ENCODE measurements around the gene ARHGAP31. TPM values are rescaled to one million over a fixed set of nuclear protein-coding genes. Genes with fewer than 3 reads are reported as not detected.

ARHGAP31 gene
- total and polyA plus RNA-seq, 10 of the 15 experiments (the other 5 are each of a cell fraction or from before 2014, with no cell fraction given) = 0.97 to 29.8 (median 10.3) TPM

- no peak for TF ChIP-seq ZBTB11 (CRISPR knock-in tag; IDR thresholded peaks at IDR 0.05)
- no peak for TF ChIP-seq NBN (IDR thresholded peaks at IDR 0.05)
Observed at GRCh38 chr3:119382134-119382533, 88.0 kb downstream of the ARHGAP31 start (continued).

GRCh38 chr3:119388577-119388976 lies 94.4 kb downstream of the ARHGAP31 start:
- Histone ChIP-seq H3K4me3 (no peak overlapping the region), H3K9ac (ENCODE audit: control insufficient read depth, insufficient read depth, low read length) (no peak overlapping the region), H3K4me2 (ENCODE audit: control insufficient read depth, insufficient read depth) (no peak overlapping the region), H3K36me3 (ENCODE audit: control insufficient read depth in 2 of 2, insufficient read depth in 2 of 2, low read length in 1 of 2) (peaks cover 7 to 12% of the 10 kb centered on the region in 2 experiments), H3K27me3 (replicated peaks in 1 of 2; ENCODE audit: control insufficient read depth in 2 of 2, insufficient read depth in 2 of 2, low read length in 1 of 2) (no peaks in the 10 kb centered on the region), H2AFZ (ENCODE audit: control insufficient read depth, low read depth, low read length) (no peak overlapping the region), H3K79me2 (ENCODE audit: control insufficient read depth, insufficient read depth, low read length) (no peaks in the 10 kb centered on the region), H3K4me1 (ENCODE audit: control insufficient read depth, insufficient read depth, low read length) (no peaks in the 10 kb centered on the region), H4K20me1 (ENCODE audit: control insufficient read depth, insufficient read depth) (no peaks in the 10 kb centered on the region), H3K9me3 (replicated peaks; ENCODE audit: control insufficient read depth, insufficient read depth, low read length) (no peaks in the 10 kb centered on the region), H3K27ac (ENCODE audit: control insufficient read depth, insufficient read depth) (no peak overlapping the region)
- no TSS peak for BruUV-seq (replicated peaks)
- ATAC-seq (no peak), DNase-seq (ENCODE audit: low read depth, low spot score) (no peak), FAIRE-seq (no peak)
- ChIA-PET CTCF (interaction anchor here (1.0 kb wide), 2 partner anchors 114 to 291 kb away, joined by 3 to 4 read pairs; no protein-coding TSS in a partner anchor), POLR2A (no interaction called here), RAD21 (ENCODE audit: unreplicated experiment) (no interaction called here), SMC1A (ENCODE audit: uncharacterized antibody, unreplicated experiment) (interaction anchor here (1.2 to 2.0 kb wide), 3 partner anchors 10 to 114 kb away, joined by 4 to 6 read pairs (median 4); no protein-coding TSS in a partner anchor)
- intact Hi-C loops (cut with micrococcal nuclease; ENCODE audit: unreplicated experiment) = no loop called here
- 90% methylated on average over 8 of the region's 8 CpGs for WGBS (ENCODE audit: insufficient coverage, insufficient replicate concordance, low lambda C conversion rate, missing lambda C conversion rate)
- in situ Hi-C loops (cut with MboI) = no loop called here
- no peak for TF ChIP-seq CREM (IDR thresholded peaks at IDR 0.05; ENCODE audit: low read depth)
- TF ChIP-seq GABPA (IDR thresholded peaks at IDR 0.05; ENCODE audit: low read depth) = no peak
- no peak for TF ChIP-seq IRF3 (IDR thresholded peaks at IDR 0.05)
